HepG2 (cell line): Measurements from ENCODE around the gene RRAD. TPM values are rescaled to one million over a fixed set of nuclear protein-coding genes. Genes with fewer than 3 reads are reported as not detected.

Source experiments
- CREB1 ChIP-seq, 2 experiments: fragments of 450-650 bp in 1 of 2; IDR thresholded peaks; 2 replicates each; pipeline ENCODE4 v1.6.1; 2016 to 2017; ENCODE audit warnings: control low read depth in 1 of 2, mild to moderate bottlenecking in 1 of 2, missing compliant biosample characterization in 1 of 2, missing genetic modification characterization in 1 of 2
- CREM ChIP-seq, 2 experiments: sonication (generic) in 1 of 2; formaldehyde crosslinking in 1 of 2; IDR thresholded peaks; 2 replicates each; pipeline versions ENCODE4 v1.4.0 to v1.6.1; 2016 to 2020; ENCODE audit warnings: antibody characterized with exemption in 1 of 2, mild to moderate bottlenecking in 1 of 2, missing genetic modification reagents in 1 of 2
- FOSL2 ChIP-seq: sonication (generic); formaldehyde crosslinking; IDR thresholded peaks from 2 replicates; pipeline ENCODE4 v1.4.0; 2020; ENCODE audit warnings: missing genetic modification reagents
- FOXM1 ChIP-seq: sonication (generic); formaldehyde crosslinking; IDR thresholded peaks from 2 replicates; pipeline ENCODE4 v1.5.0; 2020; ENCODE audit warnings: missing genetic modification reagents
- KDM2A ChIP-seq: sonication (generic); formaldehyde crosslinking; IDR thresholded peaks from 2 replicates; pipeline ENCODE4 v1.4.0; 2020; ENCODE audit warnings: low read depth, missing genetic modification reagents, borderline replicate concordance
- PHF21A ChIP-seq: sonication (generic); formaldehyde crosslinking; IDR thresholded peaks from 2 replicates; pipeline ENCODE4 v1.5.0; 2020; ENCODE audit warnings: mild to moderate bottlenecking, missing genetic modification reagents
- SIX4 ChIP-seq: sonication (generic); formaldehyde crosslinking; IDR thresholded peaks from 2 replicates; pipeline ENCODE4 v1.4.0; 2020; ENCODE audit warnings: missing genetic modification reagents
- XRCC5 ChIP-seq: fragments of 200-400 bp; formaldehyde crosslinking; optimal IDR thresholded peaks from 2 replicates; pipeline ENCODE3; 2017; ENCODE audit warnings: mild to moderate bottlenecking, low read length
- ZNF230 ChIP-seq: sonication (generic); formaldehyde crosslinking; IDR thresholded peaks from 2 replicates; pipeline ENCODE4 v1.4.0; 2020; ENCODE audit warnings: mild to moderate bottlenecking, missing genetic modification reagents
- ZNF333 ChIP-seq: sonication (generic); formaldehyde crosslinking; IDR thresholded peaks from 2 replicates; pipeline ENCODE4 v1.4.0; 2020; ENCODE audit warnings: mild to moderate bottlenecking, missing genetic modification reagents, borderline replicate concordance
- ZNF501 ChIP-seq: sonication (generic); formaldehyde crosslinking; IDR thresholded peaks from 2 replicates; pipeline ENCODE4 v1.5.1; 2020; ENCODE audit warnings: mild to moderate bottlenecking, moderate library complexity, missing genetic modification reagents
- ZZZ3 ChIP-seq: sonication (generic); formaldehyde crosslinking; IDR thresholded peaks from 2 replicates; pipeline ENCODE4 v1.4.0; 2020; ENCODE audit warnings: missing genetic modification reagents, mild to moderate bottlenecking, borderline replicate concordance
- polyA plus RNA-seq, 8 experiments: library from polyadenylated mRNA; depleted of rRNA in 3 of 8; stranded (reverse) in 7 of 8; unstranded in 1 of 8; fragments of >200 nt; fragmentation: Illumina TruSeq in 4 of 8; extraction: Trizol in 4 of 8; gene quantifications; 2 replicates each; pipeline versions ENCODE4 v1.2.1 to v1.2.3, GENCODE V29; 2011 to 2016; ENCODE audit warnings: low read depth in 4 of 8, missing spikeins in 1 of 8, mixed read lengths in 1 of 8; ENCODE audit not compliant: insufficient read depth in 1 of 8
- total RNA-seq, 5 experiments: library from RNA; depleted of rRNA; stranded (reverse); fragments of >200 nt; fragmentation: Illumina TruSeq; extraction: Trizol; gene quantifications; 2 replicates each; pipeline ENCODE4 v1.2.3, GENCODE V29; 2016; ENCODE audit warnings: low read depth in 1 of 5
- TF ChIP-seq, protein P1 (sequence below): sonication (generic); formaldehyde crosslinking; IDR thresholded peaks from 2 replicates; pipeline ENCODE4 v1.9.0; 2021; ENCODE audit warnings: missing genetic modification reagents, borderline replicate concordance
- TF ChIP-seq, protein P2 (sequence below): sonication (generic); formaldehyde crosslinking; conservative IDR thresholded peaks from 2 replicates; pipeline ENCODE4 v1.4.0; 2020; ENCODE audit warnings: mild to moderate bottlenecking, missing genetic modification reagents, moderate library complexity
- TF ChIP-seq, protein P3 (sequence below): sonication (generic); formaldehyde crosslinking; IDR thresholded peaks from 2 replicates; pipeline ENCODE4 v1.4.0; 2020; ENCODE audit warnings: missing genetic modification reagents, mild to moderate bottlenecking, borderline replicate concordance
- TF ChIP-seq, protein P4 (sequence below): sonication (generic); formaldehyde crosslinking; IDR thresholded peaks from 2 replicates; pipeline ENCODE4 v1.8.0; 2022; ENCODE audit warnings: mild to moderate bottlenecking, missing genetic modification reagents; ENCODE audit not compliant: insufficient replicate concordance

The RRAD gene
- total and polyA plus RNA-seq, 2 of the 13 experiments (the other 11 are each of a cell fraction or from before 2014, with no cell fraction given): 0.80 to 1.1 TPM

DNA sequence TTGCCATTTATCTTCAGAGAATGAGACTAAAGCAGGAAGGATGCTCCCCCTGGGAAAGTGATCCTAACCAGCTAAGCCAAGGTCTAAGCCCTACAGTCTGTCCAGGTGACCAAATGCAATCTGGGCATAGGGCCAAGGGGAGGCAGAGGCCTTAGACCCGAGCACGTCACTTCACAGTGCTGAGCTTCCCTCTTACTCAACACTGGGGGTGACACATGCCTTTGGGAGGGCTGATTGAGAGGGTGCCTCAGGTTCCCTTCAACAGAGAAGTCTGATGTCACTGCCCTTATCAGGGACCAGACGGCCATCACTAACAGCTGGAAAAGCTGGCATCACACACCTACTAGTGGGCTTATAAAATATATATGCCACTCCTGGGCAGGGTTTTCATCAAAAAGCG, 4.9 kb upstream of the RRAD start (continued):
- TF ChIP-seq, protein P1, sequence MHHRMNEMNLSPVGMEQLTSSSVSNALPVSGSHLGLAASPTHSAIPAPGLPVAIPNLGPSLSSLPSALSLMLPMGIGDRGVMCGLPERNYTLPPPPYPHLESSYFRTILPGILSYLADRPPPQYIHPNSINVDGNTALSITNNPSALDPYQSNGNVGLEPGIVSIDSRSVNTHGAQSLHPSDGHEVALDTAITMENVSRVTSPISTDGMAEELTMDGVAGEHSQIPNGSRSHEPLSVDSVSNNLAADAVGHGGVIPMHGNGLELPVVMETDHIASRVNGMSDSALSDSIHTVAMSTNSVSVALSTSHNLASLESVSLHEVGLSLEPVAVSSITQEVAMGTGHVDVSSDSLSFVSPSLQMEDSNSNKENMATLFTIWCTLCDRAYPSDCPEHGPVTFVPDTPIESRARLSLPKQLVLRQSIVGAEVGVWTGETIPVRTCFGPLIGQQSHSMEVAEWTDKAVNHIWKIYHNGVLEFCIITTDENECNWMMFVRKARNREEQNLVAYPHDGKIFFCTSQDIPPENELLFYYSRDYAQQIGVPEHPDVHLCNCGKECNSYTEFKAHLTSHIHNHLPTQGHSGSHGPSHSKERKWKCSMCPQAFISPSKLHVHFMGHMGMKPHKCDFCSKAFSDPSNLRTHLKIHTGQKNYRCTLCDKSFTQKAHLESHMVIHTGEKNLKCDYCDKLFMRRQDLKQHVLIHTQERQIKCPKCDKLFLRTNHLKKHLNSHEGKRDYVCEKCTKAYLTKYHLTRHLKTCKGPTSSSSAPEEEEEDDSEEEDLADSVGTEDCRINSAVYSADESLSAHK: no peak
- TF ChIP-seq, protein P2, sequence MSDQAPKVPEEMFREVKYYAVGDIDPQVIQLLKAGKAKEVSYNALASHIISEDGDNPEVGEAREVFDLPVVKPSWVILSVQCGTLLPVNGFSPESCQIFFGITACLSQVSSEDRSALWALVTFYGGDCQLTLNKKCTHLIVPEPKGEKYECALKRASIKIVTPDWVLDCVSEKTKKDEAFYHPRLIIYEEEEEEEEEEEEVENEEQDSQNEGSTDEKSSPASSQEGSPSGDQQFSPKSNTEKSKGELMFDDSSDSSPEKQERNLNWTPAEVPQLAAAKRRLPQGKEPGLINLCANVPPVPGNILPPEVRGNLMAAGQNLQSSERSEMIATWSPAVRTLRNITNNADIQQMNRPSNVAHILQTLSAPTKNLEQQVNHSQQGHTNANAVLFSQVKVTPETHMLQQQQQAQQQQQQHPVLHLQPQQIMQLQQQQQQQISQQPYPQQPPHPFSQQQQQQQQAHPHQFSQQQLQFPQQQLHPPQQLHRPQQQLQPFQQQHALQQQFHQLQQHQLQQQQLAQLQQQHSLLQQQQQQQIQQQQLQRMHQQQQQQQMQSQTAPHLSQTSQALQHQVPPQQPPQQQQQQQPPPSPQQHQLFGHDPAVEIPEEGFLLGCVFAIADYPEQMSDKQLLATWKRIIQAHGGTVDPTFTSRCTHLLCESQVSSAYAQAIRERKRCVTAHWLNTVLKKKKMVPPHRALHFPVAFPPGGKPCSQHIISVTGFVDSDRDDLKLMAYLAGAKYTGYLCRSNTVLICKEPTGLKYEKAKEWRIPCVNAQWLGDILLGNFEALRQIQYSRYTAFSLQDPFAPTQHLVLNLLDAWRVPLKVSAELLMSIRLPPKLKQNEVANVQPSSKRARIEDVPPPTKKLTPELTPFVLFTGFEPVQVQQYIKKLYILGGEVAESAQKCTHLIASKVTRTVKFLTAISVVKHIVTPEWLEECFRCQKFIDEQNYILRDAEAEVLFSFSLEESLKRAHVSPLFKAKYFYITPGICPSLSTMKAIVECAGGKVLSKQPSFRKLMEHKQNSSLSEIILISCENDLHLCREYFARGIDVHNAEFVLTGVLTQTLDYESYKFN (CRISPR knock-in tag): no peak
- TF ChIP-seq SIX4 (CRISPR knock-in tag) (no peak), KDM2A (CRISPR knock-in tag) (peak; percentile 62; the same call in 1 of the 2 replicates), FOXM1 (CRISPR knock-in tag) (no peak), ZZZ3 (no peak), PHF21A (CRISPR knock-in tag) (no peak), XRCC5 (peak; percentile 25), CREB1 (IDR thresholded peaks at IDR 0.05) (peak; percentile 73), CREB1 (CRISPR knock-in tag; IDR thresholded peaks at IDR 0.05) (no peak), ZNF501 (CRISPR knock-in tag) (0 out of 2 replicates have a peak, but pooled peaks have one; percentile 46), CREM (IDR thresholded peaks at IDR 0.05) (0 out of 2 replicates have a peak, but pooled peaks have one; percentile 15), CREM (CRISPR knock-in tag; IDR thresholded peaks at IDR 0.05) (no peak), ZNF333 (CRISPR knock-in tag) (no peak), ZNF230 (no peak), FOSL2 (CRISPR knock-in tag) (peak; percentile 65)
- TF ChIP-seq, protein P3, sequence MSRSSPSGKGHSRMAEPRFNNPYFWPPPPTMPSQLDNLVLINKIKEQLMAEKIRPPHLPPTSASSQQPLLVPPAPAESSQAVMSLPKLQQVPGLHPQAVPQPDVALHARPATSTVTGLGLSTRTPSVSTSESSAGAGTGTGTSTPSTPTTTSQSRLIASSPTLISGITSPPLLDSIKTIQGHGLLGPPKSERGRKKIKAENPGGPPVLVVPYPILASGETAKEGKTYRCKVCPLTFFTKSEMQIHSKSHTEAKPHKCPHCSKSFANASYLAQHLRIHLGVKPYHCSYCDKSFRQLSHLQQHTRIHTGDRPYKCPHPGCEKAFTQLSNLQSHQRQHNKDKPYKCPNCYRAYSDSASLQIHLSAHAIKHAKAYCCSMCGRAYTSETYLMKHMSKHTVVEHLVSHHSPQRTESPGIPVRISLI (CRISPR knock-in tag): no peak
- TF ChIP-seq, protein P4, sequence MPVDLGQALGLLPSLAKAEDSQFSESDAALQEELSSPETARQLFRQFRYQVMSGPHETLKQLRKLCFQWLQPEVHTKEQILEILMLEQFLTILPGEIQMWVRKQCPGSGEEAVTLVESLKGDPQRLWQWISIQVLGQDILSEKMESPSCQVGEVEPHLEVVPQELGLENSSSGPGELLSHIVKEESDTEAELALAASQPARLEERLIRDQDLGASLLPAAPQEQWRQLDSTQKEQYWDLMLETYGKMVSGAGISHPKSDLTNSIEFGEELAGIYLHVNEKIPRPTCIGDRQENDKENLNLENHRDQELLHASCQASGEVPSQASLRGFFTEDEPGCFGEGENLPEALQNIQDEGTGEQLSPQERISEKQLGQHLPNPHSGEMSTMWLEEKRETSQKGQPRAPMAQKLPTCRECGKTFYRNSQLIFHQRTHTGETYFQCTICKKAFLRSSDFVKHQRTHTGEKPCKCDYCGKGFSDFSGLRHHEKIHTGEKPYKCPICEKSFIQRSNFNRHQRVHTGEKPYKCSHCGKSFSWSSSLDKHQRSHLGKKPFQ: no peak
